GM12891 (cell line): ENCODE results near the gene MGMT.

Experiments used
- PAX5 ChIP-seq: IDR thresholded peaks from 2 replicates; pipeline ENCODE4 v1.6.1; 2011; ENCODE audit warnings: low read length, moderate library complexity, mild to moderate bottlenecking; ENCODE audit not compliant: insufficient read depth, severe bottlenecking
- POLR2A ChIP-seq: IDR thresholded peaks from 2 replicates; pipeline ENCODE4 v1.6.1; 2011; ENCODE audit warnings: low read depth, low read length, control low read depth
- POLR2AphosphoS5 ChIP-seq: IDR thresholded peaks from 2 replicates; pipeline ENCODE4 v1.6.1; 2011; ENCODE audit warnings: low read depth, low read length, control low read depth
- SPI1 ChIP-seq: IDR thresholded peaks from 2 replicates; pipeline ENCODE4 v1.6.1; 2011; ENCODE audit warnings: low read depth, low read length, control low read depth
- TAF1 ChIP-seq: IDR thresholded peaks from 2 replicates; pipeline ENCODE4 v1.6.1; 2011; ENCODE audit warnings: low read depth, low read length, control low read depth

- TF ChIP-seq PAX5 = no peak
- TF ChIP-seq TAF1 = no peak
- TF ChIP-seq POLR2A = no peak
- no peak for TF ChIP-seq POLR2AphosphoS5
- no peak for TF ChIP-seq SPI1
Measured at GRCh38 chr10:129778571-129778970, 311.5 kb downstream of the MGMT start.
